Trophoblast cell (in vitro differentiated cells and primary cell): Measurements from ENCODE around the gene ZNF407.

Experiments
- DNase-seq, 2 donors: peaks; one replicate each; pipeline ENCODE4 v3.0.0-alpha.2; 2016
- H2AFZ ChIP-seq: 2 replicates; pipeline ENCODE4 v1.6.1; 2013; ENCODE audit warnings: low read length, moderate library complexity, mild to moderate bottlenecking; ENCODE audit not compliant: insufficient read depth, poor library complexity
- H2AK5ac ChIP-seq: 2 replicates; pipeline ENCODE4 v1.6.1; 2013; ENCODE audit warnings: mild to moderate bottlenecking, low read length
- H2BK120ac ChIP-seq: 2 replicates; pipeline ENCODE4 v1.6.1; 2013; ENCODE audit warnings: low read length, mild to moderate bottlenecking, moderate library complexity; ENCODE audit not compliant: insufficient read depth, poor library complexity
- H2BK12ac ChIP-seq: 2 replicates; pipeline ENCODE4 v1.6.1; 2013; ENCODE audit warnings: mild to moderate bottlenecking, low read length, moderate library complexity
- H2BK5ac ChIP-seq: 2 replicates; pipeline ENCODE4 v1.6.1; 2013; ENCODE audit warnings: low read length, low read depth, moderate library complexity, mild to moderate bottlenecking; ENCODE audit not compliant: poor library complexity
- H3K14ac ChIP-seq: 2 replicates; pipeline ENCODE4 v1.6.1; 2013; ENCODE audit warnings: mild to moderate bottlenecking, low read length
- H3K18ac ChIP-seq: 2 replicates; pipeline ENCODE4 v1.6.1; 2013; ENCODE audit warnings: mild to moderate bottlenecking, low read length
- H3K23ac ChIP-seq: 2 replicates; pipeline ENCODE4 v1.6.1; 2013; ENCODE audit warnings: low read length
- H3K27ac ChIP-seq: 2 replicates; pipeline ENCODE4 v1.5.1; 2013; ENCODE audit warnings: low read depth, mild to moderate bottlenecking, inconsistent platforms, low read length, moderate library complexity
- H3K27me3 ChIP-seq: 2 replicates; pipeline ENCODE4 v1.6.1; 2013; ENCODE audit warnings: inconsistent platforms, mild to moderate bottlenecking, low read length, moderate library complexity; ENCODE audit not compliant: insufficient read depth
- H3K36me3 ChIP-seq, 2 experiments: 1 replicate in 1 of 2; 2 replicates in 1 of 2; pipeline ENCODE4 v1.6.1; 2013; ENCODE audit warnings: low read length in 2 of 2, mild to moderate bottlenecking in 2 of 2, moderate library complexity in 1 of 2; ENCODE audit not compliant: insufficient read depth in 2 of 2, control insufficient read depth in 1 of 2
- H3K4ac ChIP-seq: 2 replicates; pipeline ENCODE4 v1.6.1; 2013; ENCODE audit warnings: low read depth, mild to moderate bottlenecking, low read length, moderate library complexity
- H3K4me1 ChIP-seq, 2 experiments: 1 replicate in 1 of 2; 2 replicates in 1 of 2; pipeline ENCODE4 v1.6.1; 2013; ENCODE audit warnings: low read length in 2 of 2, mild to moderate bottlenecking in 2 of 2, moderate library complexity in 1 of 2; ENCODE audit not compliant: insufficient read depth in 2 of 2, control insufficient read depth in 1 of 2
- H3K4me2 ChIP-seq: 2 replicates; pipeline ENCODE4 v1.6.1; 2013; ENCODE audit warnings: inconsistent platforms, mild to moderate bottlenecking, low read length, moderate library complexity
- H3K4me3 ChIP-seq: 2 replicates; pipeline ENCODE4 v1.5.1; 2013; ENCODE audit warnings: mild to moderate bottlenecking, low read depth, low read length, inconsistent platforms
- H3K79me1 ChIP-seq: one replicate; pipeline ENCODE4 v1.6.1; 2013; ENCODE audit warnings: low read length
- H3K79me2 ChIP-seq: 2 replicates; pipeline ENCODE4 v1.6.1; 2013; ENCODE audit warnings: low read length, mild to moderate bottlenecking; ENCODE audit not compliant: control insufficient read depth, insufficient read depth, poor library complexity
- H3K9ac ChIP-seq: 2 replicates; pipeline ENCODE4 v1.6.1; 2013; ENCODE audit warnings: mild to moderate bottlenecking, low read length
- H3K9me3 ChIP-seq: 2 replicates; pipeline ENCODE4 v1.6.1; 2013; ENCODE audit warnings: low read depth, mild to moderate bottlenecking, control low read depth, inconsistent platforms, low read length; ENCODE audit not compliant: insufficient read depth
- H4K12ac ChIP-seq: 2 replicates; pipeline ENCODE4 v1.6.1; 2013; ENCODE audit warnings: low read depth, mild to moderate bottlenecking, low read length, moderate library complexity
- H4K8ac ChIP-seq: 2 replicates; pipeline ENCODE4 v1.6.1; 2013; ENCODE audit warnings: low read depth, mild to moderate bottlenecking, low read length, moderate library complexity
- H4K91ac ChIP-seq: one replicate; pipeline ENCODE4 v1.6.1; 2013; ENCODE audit warnings: low read depth, mild to moderate bottlenecking, low read length, moderate library complexity
- WGBS: extraction: QIAGEN DNeasy Blood & Tissue Kit; methylation state at CpG from one replicate; pipeline ENCODE4 v1.1.7; 2013; ENCODE audit warnings: missing lambda C conversion rate; ENCODE audit not compliant: insufficient read length, insufficient coverage; ENCODE audit errors: extremely low coverage; 5-methylcytosine and 5-hydroxymethylcytosine counted together

The ZNF407 gene

GRCh38 chr18:74946646-74947375, 349.1 kb downstream of the ZNF407 start:
- H3K4me2 ChIP-seq: no peak overlapping the region
- no peak overlapping the region for H3K4me3 ChIP-seq
- no peaks in the 10 kb centered on the region for H3K27me3 ChIP-seq
- H3K9ac ChIP-seq: no peak overlapping the region
- no peak overlapping the region for H3K4ac ChIP-seq
- no peak overlapping the region for H3K27ac ChIP-seq
- no peaks in the 10 kb centered on the region for H3K9me3 ChIP-seq
- no peak for DNase-seq
- H4K8ac ChIP-seq: no peak overlapping the region
- no peaks in the 10 kb centered on the region for H3K79me2 ChIP-seq
- no peak overlapping the region for H2BK5ac ChIP-seq
- H3K23ac ChIP-seq: no peak overlapping the region
- no peaks in the 10 kb centered on the region for H3K36me3 ChIP-seq
- no peak overlapping the region for H2BK12ac ChIP-seq
- no peak overlapping the region for H2AK5ac ChIP-seq
- no peak overlapping the region for H3K18ac ChIP-seq
- no peaks in the 10 kb centered on the region for H3K4me1 ChIP-seq
- no peak overlapping the region for H2BK120ac ChIP-seq
- no peak overlapping the region for H3K14ac ChIP-seq
- WGBS: no CpG with 5 or more reads among the region's 3 CpGs
- H4K91ac ChIP-seq: no peak overlapping the region
- H2AFZ ChIP-seq: no peak overlapping the region
- no peaks in the 10 kb centered on the region for H3K79me1 ChIP-seq
- no peak overlapping the region for H4K12ac ChIP-seq

GRCh38 chr18:74947417-74947816, 349.7 kb downstream of the ZNF407 start:
- Histone ChIP-seq H2BK120ac (no peak overlapping the region), H3K4ac (no peak overlapping the region), H2AK5ac (no peak overlapping the region), H3K4me3 (no peak overlapping the region), H3K36me3 (no peaks in the 10 kb centered on the region), H3K4me1 (no peaks in the 10 kb centered on the region), H2AFZ (no peak overlapping the region), H3K18ac (no peak overlapping the region), H3K14ac (no peak overlapping the region), H3K27ac (no peak overlapping the region), H3K4me2 (no peak overlapping the region), H4K8ac (no peak overlapping the region), H3K9ac (no peak overlapping the region), H2BK5ac (no peak overlapping the region), H3K23ac (no peak overlapping the region), H3K79me2 (no peaks in the 10 kb centered on the region), H3K9me3 (no peaks in the 10 kb centered on the region), H3K79me1 (no peaks in the 10 kb centered on the region), H2BK12ac (no peak overlapping the region), H4K91ac (no peak overlapping the region), H3K27me3 (no peaks in the 10 kb centered on the region), H4K12ac (no peak overlapping the region)
- no peak for DNase-seq
- no CpG with 5 or more reads among the region's 10 CpGs for whole genome bisulfite sequencing

- no peak overlapping the region for H3K18ac ChIP-seq
- H4K91ac ChIP-seq: no peak overlapping the region
- H3K27me3 ChIP-seq: no peaks in the 10 kb centered on the region
- H3K14ac ChIP-seq: no peak overlapping the region
- H3K23ac ChIP-seq: no peak overlapping the region
- H3K79me2 ChIP-seq: no peaks in the 10 kb centered on the region
- H2AK5ac ChIP-seq: no peak overlapping the region
- no peak overlapping the region for H4K12ac ChIP-seq
- DNase-seq: no peak
- H3K9ac ChIP-seq: no peak overlapping the region
- H3K27ac ChIP-seq: no peak overlapping the region
- H2BK120ac ChIP-seq: no peak overlapping the region
- no CpG with 5 or more reads among the region's 4 CpGs for WGBS
- no peak overlapping the region for H3K4me2 ChIP-seq
- no peaks in the 10 kb centered on the region for H3K9me3 ChIP-seq
- no peaks in the 10 kb centered on the region for H3K4me1 ChIP-seq
- H2BK5ac ChIP-seq: no peak overlapping the region
- H3K4ac ChIP-seq: no peak overlapping the region
- H2AFZ ChIP-seq: no peak overlapping the region
- H3K79me1 ChIP-seq: no peaks in the 10 kb centered on the region
- H2BK12ac ChIP-seq: no peak overlapping the region
- H3K36me3 ChIP-seq: no peaks in the 10 kb centered on the region
- no peak overlapping the region for H4K8ac ChIP-seq
- no peak overlapping the region for H3K4me3 ChIP-seq
Measured at GRCh38 chr18:74947875-74948274, 350.2 kb downstream of the ZNF407 start.

- no peak overlapping the region for H3K4me3 ChIP-seq
- no peak overlapping the region for H4K8ac ChIP-seq
- H2BK12ac ChIP-seq: no peak overlapping the region
- no peaks in the 10 kb centered on the region for H3K4me1 ChIP-seq
- H3K27ac ChIP-seq: no peak overlapping the region
- H3K79me2 ChIP-seq: no peaks in the 10 kb centered on the region
- H2BK120ac ChIP-seq: no peak overlapping the region
- H4K12ac ChIP-seq: no peak overlapping the region
- no peak overlapping the region for H2AFZ ChIP-seq
- no peak overlapping the region for H2BK5ac ChIP-seq
- H3K23ac ChIP-seq: no peak overlapping the region
- no peak overlapping the region for H4K91ac ChIP-seq
- no peak overlapping the region for H3K9ac ChIP-seq
- no peak overlapping the region for H3K14ac ChIP-seq
- H3K27me3 ChIP-seq: no peaks in the 10 kb centered on the region
- no peaks in the 10 kb centered on the region for H3K36me3 ChIP-seq
- no peak overlapping the region for H3K4ac ChIP-seq
- no peak overlapping the region for H2AK5ac ChIP-seq
- H3K4me2 ChIP-seq: no peak overlapping the region
- WGBS: no CpG with 5 or more reads among the region's 1 CpG
- H3K18ac ChIP-seq: no peak overlapping the region
- no peaks in the 10 kb centered on the region for H3K79me1 ChIP-seq
- DNase-seq: no peak
- no peaks in the 10 kb centered on the region for H3K9me3 ChIP-seq
Measured at GRCh38 chr18:74949611-74950010, 351.9 kb downstream of the ZNF407 start.
